Calu3 (cell line): ENCODE results near the gene ATG101. TPM values are rescaled to one million over a fixed set of nuclear protein-coding genes. Genes with fewer than 3 reads are reported as not detected.

Source experiments
- BruUV-seq: library from RNA; stranded (reverse); fragments of 400-500 nt; replicated peaks from 2 replicates; lab custom pipeline; 2021; lab: Mats Ljungman, UMichigan
- CTCF ChIA-PET: fragments of 300-600 bp; sonication (Branson Sonifier 250); formaldehyde crosslinking; loops from one replicate; lab custom pipeline; 2022; ENCODE audit warnings: antibody characterized with exemption; lab: Charles Lee
- DNase-seq: peaks from one replicate; pipeline ENCODE4 v3.0.0; 2022
- H3K27ac Mint-ChIP-seq: one replicate; pipeline ENCODE4 v1.8.0; 2022; ENCODE audit warnings: mixed read lengths; ENCODE audit not compliant: unreplicated experiment
- H3K27me3 Mint-ChIP-seq: one replicate; pipeline ENCODE4 v1.8.0; 2022; ENCODE audit warnings: mixed read lengths; ENCODE audit not compliant: unreplicated experiment
- H3K36me3 Mint-ChIP-seq: one replicate; pipeline ENCODE4 v1.8.0; 2022; ENCODE audit warnings: mild to moderate bottlenecking, moderate library complexity, mixed read lengths; ENCODE audit not compliant: insufficient read depth, unreplicated experiment
- H3K4me1 Mint-ChIP-seq: one replicate; pipeline ENCODE4 v1.8.0; 2022; ENCODE audit warnings: mild to moderate bottlenecking, low read depth, mixed read lengths; ENCODE audit not compliant: unreplicated experiment
- H3K4me3 Mint-ChIP-seq: one replicate; pipeline ENCODE4 v1.8.0; 2022; ENCODE audit warnings: mild to moderate bottlenecking, low read depth, moderate library complexity, mixed read lengths; ENCODE audit not compliant: unreplicated experiment
- H3K9me3 Mint-ChIP-seq: one replicate; pipeline ENCODE4 v1.8.0; 2022; ENCODE audit warnings: low read depth, mixed read lengths; ENCODE audit not compliant: unreplicated experiment
- intact Hi-C: fragments of 100-400 bp; cut with micrococcal nuclease; formaldehyde crosslinking; loops from one replicate; pipeline ENCODE4 v1.10.0; 2022; ENCODE audit not compliant: unreplicated experiment
- total RNA-seq: library from RNA; stranded (reverse); gene quantifications from 2 replicates; pipeline ENCODE4 v1.2.3, GENCODE V29; 2022
- TF ChIP-seq, protein P1 (sequence below): fragments of 200-600 bp; IDR thresholded peaks from one replicate; pipeline ENCODE4 v1.8.0; 2022; ENCODE audit warnings: antibody characterized with exemption; ENCODE audit not compliant: unreplicated experiment

The ATG101 gene
- total RNA-seq, 1 experiment from 2014 or later = 32.8 TPM

DNA sequence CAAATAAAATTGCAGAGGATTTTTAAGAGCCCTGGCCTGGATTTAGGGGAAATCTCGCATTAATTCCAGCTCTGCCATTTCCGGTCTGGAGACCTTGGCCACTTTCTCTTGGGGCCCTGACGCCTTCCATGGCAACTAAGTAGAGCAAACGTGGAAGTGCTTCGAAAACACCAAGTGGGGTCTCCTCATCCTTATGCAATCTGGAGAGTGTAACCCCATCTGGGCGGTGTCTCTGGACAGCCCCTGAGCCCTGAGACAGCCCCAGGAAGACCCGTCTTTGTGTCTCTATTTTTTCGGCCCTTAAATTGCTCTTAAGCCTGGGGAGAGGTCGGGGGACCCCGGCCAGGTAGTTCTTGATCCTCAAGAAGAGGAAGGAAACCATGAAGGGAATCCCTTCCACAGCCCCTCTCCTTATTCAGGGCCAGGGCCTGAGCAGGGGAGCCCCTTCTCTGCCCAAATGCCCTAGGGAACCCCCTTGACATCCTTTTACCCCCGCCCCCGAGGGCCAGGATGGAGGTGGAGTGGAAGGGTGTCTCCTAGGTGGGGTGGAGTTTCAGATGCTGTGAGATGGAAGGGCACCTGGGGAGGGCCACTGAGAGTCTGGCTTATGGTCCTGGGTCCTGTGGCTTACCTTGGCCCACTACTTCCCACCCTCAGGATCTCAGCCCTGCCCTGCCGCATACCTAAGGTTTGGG is 36.2 kb upstream of the ATG101 start:
- Mint-ChIP-seq H3K27me3 (no peaks in the 10 kb centered on the region), H3K9me3 (no peaks in the 10 kb centered on the region), H3K4me3 (peak overlapping the region; percentile 68), H3K4me1 (peaks cover 11% of the 10 kb centered on the region), H3K36me3 (peaks cover 23% of the 10 kb centered on the region), H3K27ac (peak overlapping the region; percentile 71)
- CTCF ChIA-PET = interaction anchor here (1.0 to 1.4 kb wide), 4 partner anchors 11 to 83 kb away, joined by 3 to 8 read pairs (median 8); partner anchors contain the start of genes ATG101 and NR4A1
- intact Hi-C loops = no loop called here
- no peak for DNase-seq
- TF ChIP-seq, protein P1, sequence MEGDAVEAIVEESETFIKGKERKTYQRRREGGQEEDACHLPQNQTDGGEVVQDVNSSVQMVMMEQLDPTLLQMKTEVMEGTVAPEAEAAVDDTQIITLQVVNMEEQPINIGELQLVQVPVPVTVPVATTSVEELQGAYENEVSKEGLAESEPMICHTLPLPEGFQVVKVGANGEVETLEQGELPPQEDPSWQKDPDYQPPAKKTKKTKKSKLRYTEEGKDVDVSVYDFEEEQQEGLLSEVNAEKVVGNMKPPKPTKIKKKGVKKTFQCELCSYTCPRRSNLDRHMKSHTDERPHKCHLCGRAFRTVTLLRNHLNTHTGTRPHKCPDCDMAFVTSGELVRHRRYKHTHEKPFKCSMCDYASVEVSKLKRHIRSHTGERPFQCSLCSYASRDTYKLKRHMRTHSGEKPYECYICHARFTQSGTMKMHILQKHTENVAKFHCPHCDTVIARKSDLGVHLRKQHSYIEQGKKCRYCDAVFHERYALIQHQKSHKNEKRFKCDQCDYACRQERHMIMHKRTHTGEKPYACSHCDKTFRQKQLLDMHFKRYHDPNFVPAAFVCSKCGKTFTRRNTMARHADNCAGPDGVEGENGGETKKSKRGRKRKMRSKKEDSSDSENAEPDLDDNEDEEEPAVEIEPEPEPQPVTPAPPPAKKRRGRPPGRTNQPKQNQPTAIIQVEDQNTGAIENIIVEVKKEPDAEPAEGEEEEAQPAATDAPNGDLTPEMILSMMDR = no peak
- BruUV-seq = TSS peak; percentile 91

DNA sequence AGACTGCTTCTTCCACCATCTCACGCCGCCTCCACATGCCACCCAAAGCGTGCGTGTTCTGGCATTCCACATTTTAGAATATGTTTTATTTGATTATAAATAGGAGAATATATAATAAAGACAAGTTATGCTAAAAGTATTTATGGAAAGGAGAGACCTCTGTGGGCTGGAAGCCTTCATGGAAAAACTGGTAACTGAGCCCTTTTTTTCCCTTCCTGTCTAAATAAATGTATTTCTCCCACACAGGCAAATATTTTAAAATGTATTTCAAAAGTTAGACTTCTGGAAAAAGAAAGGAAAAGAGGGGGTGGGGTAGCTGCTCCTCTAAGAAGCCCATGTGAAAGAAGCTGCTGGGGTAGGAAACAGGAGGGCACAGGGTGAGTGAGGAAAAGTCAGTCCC is 34.6 kb upstream of the ATG101 start:
- Mint-ChIP-seq H3K27ac (no peak overlapping the region), H3K4me3 (no peak overlapping the region), H3K9me3 (no peaks in the 10 kb centered on the region), H3K27me3 (no peaks in the 10 kb centered on the region), H3K36me3 (peaks cover 35% of the 10 kb centered on the region), H3K4me1 (peaks cover 11% of the 10 kb centered on the region)
- TF ChIP-seq, protein P1 = no peak
- no TSS peak for BruUV-seq
- intact Hi-C loops = no loop called here
- DNase-seq = no peak
- CTCF ChIA-PET = no interaction called here

DNA sequence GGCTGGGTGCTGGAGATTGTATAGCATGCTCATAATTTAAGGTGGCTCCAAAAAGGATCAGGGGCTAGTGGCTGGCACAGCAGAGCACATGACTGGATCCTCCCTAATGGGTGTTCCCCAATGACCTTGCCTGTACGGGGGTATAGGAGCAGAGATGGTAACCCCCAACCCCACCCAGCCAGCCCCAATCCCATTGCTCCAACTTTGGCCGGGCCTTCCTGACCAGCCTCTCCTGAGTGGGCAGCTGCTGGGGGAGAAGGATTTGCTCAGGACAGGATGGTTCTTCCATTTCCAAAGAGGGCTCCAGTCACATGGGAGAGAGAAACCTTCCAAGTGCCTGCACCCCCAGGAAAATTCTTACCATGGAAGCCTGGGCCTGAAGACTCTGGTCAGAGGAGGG is 33.9 kb upstream of the ATG101 start:
- intact Hi-C loops = no loop called here
- Mint-ChIP-seq H3K9me3 (no peaks in the 10 kb centered on the region), H3K27me3 (no peaks in the 10 kb centered on the region), H3K27ac (no peak overlapping the region), H3K36me3 (peaks cover 37% of the 10 kb centered on the region), H3K4me1 (peaks cover 11% of the 10 kb centered on the region), H3K4me3 (peak overlapping the region; percentile 74)
- BruUV-seq = no TSS peak
- CTCF ChIA-PET = no interaction called here
- DNase-seq = no peak
- TF ChIP-seq, protein P1 = no peak

DNA sequence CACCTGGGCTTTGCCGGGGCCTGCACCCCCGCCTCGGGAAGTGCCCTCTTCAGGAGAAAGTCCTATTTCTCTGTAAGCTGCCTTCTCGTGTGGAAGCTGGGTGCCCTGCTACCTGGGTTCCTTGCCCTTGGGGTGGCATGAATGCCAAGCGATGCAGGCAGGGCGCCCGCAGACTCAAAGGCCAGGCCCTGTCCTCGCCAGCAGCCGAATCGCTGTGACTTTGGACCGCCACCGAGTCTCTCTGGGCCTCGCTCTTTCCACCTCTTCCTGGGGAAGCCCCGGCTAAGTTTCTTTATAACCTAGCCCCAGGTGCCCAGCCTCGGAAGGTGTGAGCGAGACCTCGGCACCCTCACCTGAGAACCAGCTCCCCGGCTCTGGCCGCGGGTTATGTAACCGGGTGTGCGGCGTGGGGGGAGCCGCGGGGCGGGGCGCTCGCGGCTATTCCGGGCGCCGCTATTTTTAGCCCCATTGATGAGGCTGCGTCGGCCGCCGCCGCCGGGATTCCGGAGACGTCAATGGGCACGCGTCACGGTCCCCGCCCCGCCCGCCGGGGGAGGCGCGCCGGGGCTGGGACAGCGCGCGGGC is 33.1 kb upstream of the ATG101 start:
- H3K27me3 Mint-ChIP-seq = no peaks in the 10 kb centered on the region
- no peak overlapping the region for H3K27ac Mint-ChIP-seq
- H3K4me1 Mint-ChIP-seq = peaks cover 11% of the 10 kb centered on the region
- peak overlapping the region; percentile 74 for H3K4me3 Mint-ChIP-seq
- TF ChIP-seq, protein P1 = no peak
- BruUV-seq = no TSS peak
- peaks cover 37% of the 10 kb centered on the region for H3K36me3 Mint-ChIP-seq
- CTCF ChIA-PET = interaction anchor here (0.5 to 1.2 kb wide), 2 partner anchors 46 to 69 kb away, joined by 3 to 4 read pairs; no protein-coding TSS in a partner anchor
- intact Hi-C loops = no loop called here
- H3K9me3 Mint-ChIP-seq = no peaks in the 10 kb centered on the region
- DNase-seq = peak; percentile 84
